HCT116 (cell line): ENCODE results near the gene LIMS2. TPM values are rescaled to one million over a fixed set of nuclear protein-coding genes. Genes with fewer than 3 reads are reported as not detected.

Experiments used
- ATAC-seq: fragments of 200-7000 bp; cut with Tn5 transposase; 2 replicates; pipeline ENCODE4 v1.9.1; 2020; ENCODE audit warnings: mild to moderate bottlenecking, moderate library complexity
- BruUV-seq: library from RNA; stranded (reverse); fragments of 400-500 nt; replicated peaks from 2 replicates; lab custom pipeline; 2021; lab: Mats Ljungman, UMichigan
- CTCF ChIA-PET: fragments of 300-600 bp; sonication (Branson Sonifier 250); formaldehyde crosslinking; loops from one replicate; lab custom pipeline; 2021; ENCODE audit warnings: antibody characterized with exemption; lab: Charles Lee
- POLR2A ChIA-PET: fragments of 300-600, 350-600 bp; sonication (Branson Sonifier 250); formaldehyde crosslinking; loops from one replicate; lab custom pipeline; 2021; ENCODE audit warnings: antibody characterized with exemption; lab: Charles Lee
- RAD21 ChIA-PET, 2 experiments: fragments of 300-600 bp; sonication (Branson Sonifier 250); formaldehyde crosslinking; loops; one replicate each; lab custom pipeline; 2023; ENCODE audit warnings: low total read pairs in 2 of 2; ENCODE audit not compliant: uncharacterized antibody in 2 of 2, unreplicated experiment in 2 of 2, low non-redundant PET in 1 of 2; lab: Charles Lee
- DNase-seq: peaks from one replicate; pipeline ENCODE4 v3.0.0-alpha.2; 2010; ENCODE audit warnings: low read depth, low spot score
- H2AFZ ChIP-seq: fragments of 200-600 bp; shearing (Covaris generic), sonication (generic); 2 replicates; pipeline ENCODE4 v1.6.1; 2017; ENCODE audit warnings: low read depth, mixed run types, mixed read lengths, antibody characterized with exemption, low read length; ENCODE audit not compliant: poor library complexity, severe bottlenecking
- H3K27ac ChIP-seq: 2 replicates; pipeline ENCODE4 v1.5.1; 2012; ENCODE audit warnings: low read depth, low read length
- H3K27me3 ChIP-seq: fragments of 200-600 bp; sonication (generic); 2 replicates; pipeline ENCODE4 v1.6.1; 2016; ENCODE audit warnings: mixed run types, low read length, mixed read lengths; ENCODE audit not compliant: insufficient read depth
- H3K36me3 ChIP-seq, 2 experiments: fragments of 200-500 bp in 1 of 2; fragments of 200-600 bp in 1 of 2; sonication (Bioruptor generic) in 1 of 2; sonication (generic) in 1 of 2; 2 replicates each; pipeline versions ENCODE4 v1.5.1 to v1.6.1; 2014 to 2016; ENCODE audit warnings: low read length in 2 of 2, inconsistent platforms in 1 of 2, mixed read lengths in 1 of 2, mixed run types in 1 of 2; ENCODE audit not compliant: insufficient read depth in 2 of 2, control insufficient read depth in 1 of 2
- H3K4me1 ChIP-seq, 2 experiments: fragments of 200-600 bp in 1 of 2; sonication (generic) in 1 of 2; 2 replicates each; pipeline versions ENCODE4 v1.5.1 to v1.6.1; 2012 to 2017; ENCODE audit warnings: low read length in 2 of 2, inconsistent platforms in 1 of 2, mild to moderate bottlenecking in 1 of 2, mixed read lengths in 1 of 2, mixed run types in 1 of 2, moderate library complexity in 1 of 2; ENCODE audit not compliant: insufficient read depth in 2 of 2, control insufficient read depth in 1 of 2
- H3K4me2 ChIP-seq: fragments of 200-600 bp; sonication (generic); 2 replicates; pipeline ENCODE4 v1.6.1; 2017; ENCODE audit warnings: mixed run types, low read length, mixed read lengths
- H3K4me3 ChIP-seq, 2 experiments: fragments of 200-600 bp in 1 of 2; sonication (generic) in 1 of 2; replicated peaks in 1 of 2; 2 replicates each; pipeline ENCODE4 v1.5.1; 2011 to 2016; ENCODE audit warnings: low read length in 2 of 2, control low read depth in 1 of 2, low read depth in 1 of 2, mild to moderate bottlenecking in 1 of 2, mixed read lengths in 1 of 2, mixed run types in 1 of 2
- H3K79me2 ChIP-seq: fragments of 200-600 bp; sonication (generic); 2 replicates; pipeline ENCODE4 v1.6.1; 2017; ENCODE audit warnings: mild to moderate bottlenecking, mixed run types, low read length, moderate library complexity, mixed read lengths; ENCODE audit not compliant: insufficient read depth
- H3K9ac ChIP-seq: fragments of 200-600 bp; sonication (generic); 2 replicates; pipeline ENCODE4 v1.6.1; 2016; ENCODE audit warnings: low read length, mixed read lengths
- H3K9me2 ChIP-seq: fragments of 200-600 bp; sonication (generic), shearing (Covaris generic); 2 replicates; pipeline ENCODE4 v1.6.1; 2017; ENCODE audit warnings: mixed run types, mild to moderate bottlenecking, moderate library complexity; ENCODE audit not compliant: insufficient read depth
- H3K9me3 ChIP-seq, 2 experiments: fragments of 200-500 bp in 1 of 2; fragments of 200-600 bp in 1 of 2; sonication (Bioruptor generic) in 1 of 2; sonication (generic) in 1 of 2; 2 replicates each; pipeline ENCODE4 v1.6.1; 2014 to 2017; ENCODE audit warnings: low read length in 2 of 2, mixed read lengths in 2 of 2, inconsistent platforms in 1 of 2, low read depth in 1 of 2, mild to moderate bottlenecking in 1 of 2, mixed run types in 1 of 2, moderate library complexity in 1 of 2; ENCODE audit not compliant: control insufficient read depth in 1 of 2, insufficient read depth in 1 of 2
- H4K20me1 ChIP-seq: fragments of 200-600 bp; sonication (generic), shearing (Covaris generic); 2 replicates; pipeline ENCODE4 v1.6.1; 2017; ENCODE audit warnings: mixed run types, mild to moderate bottlenecking, moderate library complexity; ENCODE audit not compliant: insufficient read depth
- ATF3 ChIP-seq: IDR thresholded peaks from 2 replicates; pipeline ENCODE4 v1.6.1; 2012
- CBX3 ChIP-seq: IDR thresholded peaks from 2 replicates; pipeline ENCODE4 v1.6.1; 2012; ENCODE audit warnings: low read depth
- CEBPB ChIP-seq: IDR thresholded peaks from 2 replicates; pipeline ENCODE4 v1.6.1; 2012; ENCODE audit warnings: low read depth
- CTCF ChIP-seq, 3 experiments: fragments of 200-600 bp in 1 of 3; sonication (generic) in 1 of 3; IDR thresholded peaks in 2 of 3; conservative IDR thresholded peaks in 1 of 3; 2 replicates each; pipeline ENCODE4 v1.5.1; 2012 to 2017; ENCODE audit warnings: low read depth in 2 of 3, low read length in 2 of 3, antibody characterized with exemption in 1 of 3, borderline replicate concordance in 1 of 3, control low read depth in 1 of 3, mild to moderate bottlenecking in 1 of 3, mixed read lengths in 1 of 3, mixed run types in 1 of 3, moderate library complexity in 1 of 3; ENCODE audit not compliant: insufficient read depth in 1 of 3
- EGR1 ChIP-seq: IDR thresholded peaks from 2 replicates; pipeline ENCODE4 v1.6.1; 2012; ENCODE audit warnings: low read depth
- ELF1 ChIP-seq: IDR thresholded peaks from 2 replicates; pipeline ENCODE4 v1.6.1; 2012; ENCODE audit warnings: low read depth, borderline replicate concordance
- EZH2 ChIP-seq: fragments of 200-600 bp; sonication (generic); IDR thresholded peaks from 2 replicates; pipeline ENCODE4 v1.6.1; 2017; ENCODE audit warnings: antibody characterized with exemption, mixed run types
- FOSL1 ChIP-seq: IDR thresholded peaks from 2 replicates; pipeline ENCODE4 v1.6.1; 2012; ENCODE audit warnings: low read depth
- POLR2AphosphoS5 ChIP-seq: IDR thresholded peaks from 2 replicates; pipeline ENCODE4 v1.6.1; 2011; ENCODE audit warnings: mild to moderate bottlenecking, low read depth, low read length, moderate library complexity
- RAD21 ChIP-seq: IDR thresholded peaks from 2 replicates; pipeline ENCODE4 v1.6.1; 2012; ENCODE audit warnings: low read depth, mild to moderate bottlenecking
- SIN3A ChIP-seq: IDR thresholded peaks from 2 replicates; pipeline ENCODE4 v1.6.1; 2012; ENCODE audit warnings: low read depth
- SP1 ChIP-seq: IDR thresholded peaks from 2 replicates; pipeline ENCODE4 v1.6.1; 2012; ENCODE audit warnings: low read depth
- SRF ChIP-seq: IDR thresholded peaks from 2 replicates; pipeline ENCODE4 v1.6.1; 2012; ENCODE audit warnings: low read depth
- TCF7L2 ChIP-seq: IDR thresholded peaks from 2 replicates; pipeline ENCODE4 v1.7.0; 2011; ENCODE audit warnings: borderline replicate concordance, inconsistent platforms; ENCODE audit not compliant: insufficient read depth, insufficient read length; ENCODE audit errors: extremely low read depth
- YY1 ChIP-seq: IDR thresholded peaks from 2 replicates; pipeline ENCODE4 v1.6.1; 2011; ENCODE audit warnings: low read length, low read depth, moderate library complexity, mild to moderate bottlenecking; ENCODE audit not compliant: insufficient replicate concordance; ENCODE audit errors: extremely low read depth
- ZFX ChIP-seq: fragments of 450-650 bp; IDR thresholded peaks from 2 replicates; pipeline ENCODE4 v1.6.1; 2017
- ZNF274 ChIP-seq: fragments of 200-500 bp; sonication (Bioruptor generic); IDR thresholded peaks from 2 replicates; pipeline ENCODE4 v1.6.1; 2014; ENCODE audit warnings: mild to moderate bottlenecking, low read depth, low read length, inconsistent platforms
- intact Hi-C: fragments of 100-400 bp; cut with micrococcal nuclease; formaldehyde crosslinking; loops from 2 replicates; pipeline ENCODE4 v1.10.0; 2022
- total RNA-seq: library from RNA; stranded (reverse); gene quantifications from one replicate; pipeline ENCODE4 v1.2.1, GENCODE V29; 2021; ENCODE audit not compliant: unreplicated experiment
- TF ChIP-seq, protein P1 (sequence below): IDR thresholded peaks from 2 replicates; pipeline ENCODE4 v1.6.1; 2012; ENCODE audit warnings: low read depth

LIMS2 gene
- total RNA-seq, 1 experiment from 2014 or later = 3.7 TPM

DNA sequence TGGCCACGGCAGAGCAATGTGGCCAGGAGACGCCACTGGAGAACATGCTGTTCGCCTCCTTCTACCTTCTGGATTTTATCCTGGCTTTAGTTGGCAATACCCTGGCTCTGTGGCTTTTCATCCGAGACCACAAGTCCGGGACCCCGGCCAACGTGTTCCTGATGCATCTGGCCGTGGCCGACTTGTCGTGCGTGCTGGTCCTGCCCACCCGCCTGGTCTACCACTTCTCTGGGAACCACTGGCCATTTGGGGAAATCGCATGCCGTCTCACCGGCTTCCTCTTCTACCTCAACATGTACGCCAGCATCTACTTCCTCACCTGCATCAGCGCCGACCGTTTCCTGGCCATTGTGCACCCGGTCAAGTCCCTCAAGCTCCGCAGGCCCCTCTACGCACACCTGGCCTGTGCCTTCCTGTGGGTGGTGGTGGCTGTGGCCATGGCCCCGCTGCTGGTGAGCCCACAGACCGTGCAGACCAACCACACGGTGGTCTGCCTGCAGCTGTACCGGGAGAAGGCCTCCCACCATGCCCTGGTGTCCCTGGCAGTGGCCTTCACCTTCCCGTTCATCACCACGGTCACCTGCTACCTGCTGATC, 24.4 kb downstream of the LIMS2 start (continued):
- TF ChIP-seq CTCF (IDR thresholded peaks at IDR 0.05 in 2 of 3, conservative IDR thresholded peaks at IDR 0.05 in 1 of 3; ENCODE audit: borderline replicate concordance in 1 of 3, insufficient read depth in 1 of 3, low read depth in 2 of 3, low read length in 2 of 3) = no peak
- TF ChIP-seq RAD21 = no peak
- TF ChIP-seq EZH2 = no peak
- no peak for TF ChIP-seq SP1
- no peak for TF ChIP-seq TCF7L2
- no peak for TF ChIP-seq FOSL1
- TF ChIP-seq CEBPB = no peak
- no peak for TF ChIP-seq SRF
- no peak for TF ChIP-seq ATF3

DNA sequence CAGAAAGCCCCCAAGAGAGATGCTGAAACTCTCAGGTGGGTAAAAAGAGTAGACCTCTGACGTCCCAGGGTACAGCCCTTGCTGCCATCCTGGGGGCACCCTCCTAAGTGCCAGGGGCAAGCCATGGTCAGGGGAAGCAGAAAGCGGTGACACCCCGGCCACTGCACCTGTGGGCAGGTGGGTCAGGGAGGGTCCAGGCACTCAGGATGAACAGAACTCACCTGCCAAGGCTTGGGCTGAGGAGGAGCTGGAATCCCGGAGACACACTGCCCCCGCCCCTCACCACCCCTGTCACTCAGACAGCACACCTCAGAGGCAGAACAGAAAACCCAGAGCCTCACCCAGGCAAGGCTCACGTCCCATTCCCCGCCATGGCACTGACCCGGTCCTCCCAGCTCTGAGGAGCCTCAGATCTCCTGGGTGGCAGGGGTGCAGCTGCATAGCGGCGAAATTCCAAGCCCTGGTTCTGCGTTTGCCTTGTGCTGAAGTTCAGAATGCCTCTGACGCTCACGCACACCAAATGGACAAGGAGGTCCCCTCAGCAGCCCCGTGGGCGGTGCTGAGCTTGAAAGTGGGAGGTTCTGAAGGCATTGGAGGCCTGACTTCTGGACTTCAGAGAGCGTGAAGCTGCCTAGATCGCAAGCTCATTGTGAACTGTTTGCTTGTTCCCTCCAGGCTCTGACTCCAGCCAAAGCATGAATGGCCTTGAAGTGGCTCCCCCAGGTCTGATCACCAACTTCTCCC, 25.1 kb downstream of the LIMS2 start:
- CTCF ChIA-PET = interaction anchor here (0.6 to 5.8 kb wide), 7 partner anchors 13 to 453 kb away, joined by 3 to 97 read pairs (median 3); no protein-coding TSS in a partner anchor
- DNase-seq (no peak), ATAC-seq (no peak; the same call in 1 of the 2 replicates)
- no peaks in the 10 kb centered on the region for H3K27me3 ChIP-seq
- intact Hi-C loops = no loop called here
- RAD21 ChIA-PET = interaction anchor here (1.5 to 1.8 kb wide), 2 partner anchors 59 kb away, joined by 9 to 15 read pairs; no protein-coding TSS in a partner anchor
- no peaks in the 10 kb centered on the region for H3K9me2 ChIP-seq
- H3K4me2 ChIP-seq = no peak overlapping the region
- no peaks in the 10 kb centered on the region for H3K79me2 ChIP-seq
- H4K20me1 ChIP-seq = no peaks in the 10 kb centered on the region
- H3K36me3 ChIP-seq = no peaks in the 10 kb centered on the region
- H3K9me3 ChIP-seq = no peaks in the 10 kb centered on the region
- POLR2A ChIA-PET = interaction anchor here (0.8 kb wide), 1 partner anchor 59 kb away, joined by 6 read pairs; no protein-coding TSS in a partner anchor
- H3K4me1 ChIP-seq = peaks cover 9 to 31% of the 10 kb centered on the region in 2 experiments
- no peak overlapping the region for H3K4me3 ChIP-seq
- H3K27ac ChIP-seq = no peak overlapping the region
- H2AFZ ChIP-seq = no peak overlapping the region
- H3K9ac ChIP-seq = no peak overlapping the region
- no TSS peak for BruUV-seq
- TF ChIP-seq ELF1 (no peak), ZFX (no peak), POLR2AphosphoS5 (no peak), RAD21 (no peak), EGR1 (no peak), SIN3A (no peak), CBX3 (no peak), YY1 (no peak), SRF (no peak), EZH2 (no peak), SP1 (no peak), ZNF274 (no peak)
- TF ChIP-seq, protein P1, sequence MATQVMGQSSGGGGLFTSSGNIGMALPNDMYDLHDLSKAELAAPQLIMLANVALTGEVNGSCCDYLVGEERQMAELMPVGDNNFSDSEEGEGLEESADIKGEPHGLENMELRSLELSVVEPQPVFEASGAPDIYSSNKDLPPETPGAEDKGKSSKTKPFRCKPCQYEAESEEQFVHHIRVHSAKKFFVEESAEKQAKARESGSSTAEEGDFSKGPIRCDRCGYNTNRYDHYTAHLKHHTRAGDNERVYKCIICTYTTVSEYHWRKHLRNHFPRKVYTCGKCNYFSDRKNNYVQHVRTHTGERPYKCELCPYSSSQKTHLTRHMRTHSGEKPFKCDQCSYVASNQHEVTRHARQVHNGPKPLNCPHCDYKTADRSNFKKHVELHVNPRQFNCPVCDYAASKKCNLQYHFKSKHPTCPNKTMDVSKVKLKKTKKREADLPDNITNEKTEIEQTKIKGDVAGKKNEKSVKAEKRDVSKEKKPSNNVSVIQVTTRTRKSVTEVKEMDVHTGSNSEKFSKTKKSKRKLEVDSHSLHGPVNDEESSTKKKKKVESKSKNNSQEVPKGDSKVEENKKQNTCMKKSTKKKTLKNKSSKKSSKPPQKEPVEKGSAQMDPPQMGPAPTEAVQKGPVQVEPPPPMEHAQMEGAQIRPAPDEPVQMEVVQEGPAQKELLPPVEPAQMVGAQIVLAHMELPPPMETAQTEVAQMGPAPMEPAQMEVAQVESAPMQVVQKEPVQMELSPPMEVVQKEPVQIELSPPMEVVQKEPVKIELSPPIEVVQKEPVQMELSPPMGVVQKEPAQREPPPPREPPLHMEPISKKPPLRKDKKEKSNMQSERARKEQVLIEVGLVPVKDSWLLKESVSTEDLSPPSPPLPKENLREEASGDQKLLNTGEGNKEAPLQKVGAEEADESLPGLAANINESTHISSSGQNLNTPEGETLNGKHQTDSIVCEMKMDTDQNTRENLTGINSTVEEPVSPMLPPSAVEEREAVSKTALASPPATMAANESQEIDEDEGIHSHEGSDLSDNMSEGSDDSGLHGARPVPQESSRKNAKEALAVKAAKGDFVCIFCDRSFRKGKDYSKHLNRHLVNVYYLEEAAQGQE = no peak
